ENCODE measurements around the gene PRKRA.
A peak's percentile ranks its signal among the peaks of the same experiment; 100 is the strongest.
"Not testable (repeated sequence)": the region's sequence is repeated elsewhere in the genome, so short reads cannot be mapped to it uniquely, and the experiment has no call there.

PRKRA gene

GRCh38 chr2:178413472-178414265 is 37.3 kb downstream of the PRKRA start:
- peak; percentile 48 to 66 for DNase-seq (ENCODE audit: low read depth in 2 of 2)

- DNase-seq (ENCODE audit: low read depth in 2 of 2) = not testable (repeated sequence)
Observed at GRCh38 chr2:178412453-178412852, 38.5 kb downstream of the PRKRA start.

- no peak for DNase-seq (ENCODE audit: low read depth in 2 of 2)
Observed at GRCh38 chr2:178412047-178412446, 38.9 kb downstream of the PRKRA start.

- no peak for DNase-seq (ENCODE audit: low read depth in 2 of 2)
Observed at GRCh38 chr2:178409261-178409660, 41.7 kb downstream of the PRKRA start.

- no peak for DNase-seq (ENCODE audit: low read depth in 2 of 2)
Observed at GRCh38 chr2:178404368-178404767, 46.6 kb downstream of the PRKRA start.

GRCh38 chr2:178403671-178404306 is 47.2 kb downstream of the PRKRA start:
- no peak for DNase-seq (ENCODE audit: low read depth in 2 of 2)

GRCh38 chr2:178401994-178402437 is 49.0 kb downstream of the PRKRA start:
- no peak for DNase-seq (ENCODE audit: low read depth in 2 of 2)

- no peak for DNase-seq (ENCODE audit: low read depth in 2 of 2)
Observed at GRCh38 chr2:178397002-178397605, 53.9 kb downstream of the PRKRA start.

- DNase-seq (ENCODE audit: low read depth in 2 of 2) = no peak
Observed at GRCh38 chr2:178395941-178396570, 54.9 kb downstream of the PRKRA start.

GRCh38 chr2:178395295-178395694 is 55.7 kb downstream of the PRKRA start:
- no peak for DNase-seq (ENCODE audit: low read depth in 2 of 2)

GRCh38 chr2:178394859-178395258 is 56.1 kb downstream of the PRKRA start:
- DNase-seq (ENCODE audit: low read depth in 2 of 2) = no peak

GRCh38 chr2:178392215-178392614 is 58.8 kb downstream of the PRKRA start:
- no peak for DNase-seq (ENCODE audit: low read depth in 2 of 2)

GRCh38 chr2:178391701-178392100 is 59.3 kb downstream of the PRKRA start:
- DNase-seq (ENCODE audit: low read depth in 2 of 2) = no peak

- no peak for DNase-seq (ENCODE audit: low read depth in 2 of 2)
Observed at GRCh38 chr2:178388287-178388686, 62.7 kb downstream of the PRKRA start.

- DNase-seq (ENCODE audit: low read depth in 2 of 2) = no peak
Observed at GRCh38 chr2:178386986-178387597, 63.9 kb downstream of the PRKRA start.

- no peak for DNase-seq (ENCODE audit: low read depth in 2 of 2)
Observed at GRCh38 chr2:178385595-178386148, 65.3 kb downstream of the PRKRA start.

GRCh38 chr2:178383718-178384117 is 67.3 kb downstream of the PRKRA start:
- no peak for DNase-seq (ENCODE audit: low read depth in 2 of 2)

Data from stimulated activated CD8-positive, alpha-beta memory T cell treated with anti-CD3 and anti-CD28 coated beads, Interleukin-7, amount 100 ng/mL, for 4 hours (primary cell).